CD14-positive monocyte (primary cell): Measurements from ENCODE around the gene CDH18. TPM values are rescaled to one million over a fixed set of nuclear protein-coding genes. Genes with fewer than 3 reads are reported as not detected.

Source experiments
- DNase-seq, 3 donors: peaks; one replicate each; pipeline ENCODE4 v3.0.0-alpha.2; 2011 to 2022
- H2AFZ ChIP-seq: 2 replicates; pipeline ENCODE4 v1.6.0; 2012; ENCODE audit warnings: mild to moderate bottlenecking, low read depth, low read length, inconsistent platforms; ENCODE audit not compliant: insufficient read depth, poor library complexity, severe bottlenecking
- H3K27ac ChIP-seq, 2 donors: 1 replicate in 1 of 2; 2 replicates in 1 of 2; pipeline ENCODE4 v1.5.1; 2012 to 2013; ENCODE audit warnings: low read length in 2 of 2, control low read depth in 1 of 2, inconsistent platforms in 1 of 2, low read depth in 1 of 2, mild to moderate bottlenecking in 1 of 2
- H3K27me3 ChIP-seq, 2 donors: one replicate each; pipeline versions ENCODE4 v1.6.0 to v1.6.1; 2011 to 2013; ENCODE audit warnings: low read length in 2 of 2; ENCODE audit not compliant: control insufficient read depth in 2 of 2, insufficient read depth in 2 of 2
- H3K36me3 ChIP-seq, 2 donors: replicated peaks in 1 of 2; 1 replicate in 1 of 2; 2 replicates in 1 of 2; pipeline versions ENCODE4 v1.5.1 to v1.6.1; 2012 to 2013; ENCODE audit warnings: low read length in 2 of 2, control low read depth in 1 of 2, inconsistent platforms in 1 of 2, mild to moderate bottlenecking in 1 of 2; ENCODE audit not compliant: insufficient read depth in 2 of 2, control insufficient read depth in 1 of 2
- H3K4me1 ChIP-seq, 2 donors: 1 replicate in 1 of 2; 2 replicates in 1 of 2; pipeline versions ENCODE4 v1.5.1 to v1.6.1; 2012 to 2013; ENCODE audit warnings: low read length in 2 of 2, control low read depth in 1 of 2, inconsistent platforms in 1 of 2, mild to moderate bottlenecking in 1 of 2, moderate library complexity in 1 of 2; ENCODE audit not compliant: insufficient read depth in 2 of 2, control insufficient read depth in 1 of 2
- H3K4me2 ChIP-seq: replicated peaks from 2 replicates; pipeline ENCODE3; 2012; ENCODE audit warnings: low read length, moderate library complexity, mild to moderate bottlenecking; ENCODE audit not compliant: poor library complexity, severe bottlenecking; ENCODE audit errors: extremely low read depth
- H3K4me3 ChIP-seq, 3 experiments: fragments of 200-600 bp in 1 of 3; sonication (generic) in 1 of 3; replicated peaks in 1 of 3; 1 replicate in 2 of 3; 2 replicates in 1 of 3; pipeline ENCODE4 v1.5.1; 2011 to 2013; ENCODE audit warnings: low read length in 3 of 3, mild to moderate bottlenecking in 3 of 3, control low read depth in 2 of 3, low read depth in 2 of 3, inconsistent platforms in 1 of 3, moderate library complexity in 1 of 3
- H3K79me2 ChIP-seq: 2 replicates; pipeline ENCODE4 v1.6.0; 2012; ENCODE audit warnings: mild to moderate bottlenecking, control low read depth, inconsistent platforms, low read length, moderate library complexity; ENCODE audit not compliant: insufficient read depth
- H3K9ac ChIP-seq: 2 replicates; pipeline ENCODE4 v1.6.0; 2017; ENCODE audit warnings: low read length, mild to moderate bottlenecking; ENCODE audit not compliant: insufficient read depth, poor library complexity, severe bottlenecking
- H3K9me3 ChIP-seq, 2 donors: replicated peaks in 1 of 2; 1 replicate in 1 of 2; 2 replicates in 1 of 2; pipeline versions ENCODE4 v1.5.1 to v1.6.1; 2012 to 2013; ENCODE audit warnings: low read length in 2 of 2, control low read depth in 1 of 2; ENCODE audit not compliant: control insufficient read depth in 1 of 2, insufficient read depth in 1 of 2
- H4K20me1 ChIP-seq: 2 replicates; pipeline ENCODE4 v1.6.0; 2012; ENCODE audit warnings: mild to moderate bottlenecking, low read length, control low read depth, moderate library complexity; ENCODE audit not compliant: insufficient read depth
- H3K27ac Mint-ChIP-seq, 7 donors: one replicate each; pipeline ENCODE4 v1.8.0; 2020; ENCODE audit warnings: mild to moderate bottlenecking in 7 of 7, mixed read lengths in 7 of 7, moderate library complexity in 6 of 7, inconsistent platforms in 2 of 7
- H3K27me3 Mint-ChIP-seq, 3 donors: one replicate each; pipeline ENCODE4 v1.8.0; 2021 to 2022; ENCODE audit warnings: low read depth in 3 of 3, mild to moderate bottlenecking in 3 of 3, mixed read lengths in 3 of 3, moderate library complexity in 3 of 3, inconsistent platforms in 1 of 3
- H3K36me3 Mint-ChIP-seq, 2 donors: one replicate each; pipeline ENCODE4 v1.8.0; 2020; ENCODE audit warnings: mixed read lengths in 2 of 2, inconsistent platforms in 1 of 2, mild to moderate bottlenecking in 1 of 2
- H3K4me1 Mint-ChIP-seq: one replicate; pipeline ENCODE4 v1.8.0; 2020; ENCODE audit warnings: mild to moderate bottlenecking, mixed read lengths
- H3K4me3 Mint-ChIP-seq, 2 donors: one replicate each; pipeline ENCODE4 v1.8.0; 2020; ENCODE audit warnings: mild to moderate bottlenecking in 2 of 2, mixed read lengths in 2 of 2, moderate library complexity in 1 of 2
- H3K9me3 Mint-ChIP-seq, 7 donors: one replicate each; pipeline ENCODE4 v1.8.0; 2020 to 2022; ENCODE audit warnings: mixed read lengths in 7 of 7, mild to moderate bottlenecking in 6 of 7, moderate library complexity in 6 of 7, inconsistent platforms in 2 of 7
- CTCF ChIP-seq: fragments of 200-600 bp; IDR thresholded peaks from one replicate; pipeline ENCODE4 v1.8.0; 2022; ENCODE audit warnings: antibody characterized with exemption, mild to moderate bottlenecking
- WGBS: methylation state at CpG from one replicate; pipeline ENCODE4 v1.1.5; 2013; ENCODE audit warnings: missing lambda C conversion rate; ENCODE audit not compliant: insufficient coverage; 5-methylcytosine and 5-hydroxymethylcytosine counted together
- intact Hi-C, 2 donors: fragments of 100-400 bp; cut with micrococcal nuclease; formaldehyde crosslinking; loops; one replicate each; pipeline versions ENCODE4 v1.15.0 to v1.15.1; 2023
- polyA plus RNA-seq, 3 donors: library from polyadenylated mRNA; depleted of rRNA in 1 of 3; unstranded in 2 of 3; stranded (reverse) in 1 of 3; fragments of 300-500 nt in 2 of 3; fragments of >200 nt in 1 of 3; fragmentation: Illumina TruSeq in 2 of 3; gene quantifications; 1 replicate in 2 of 3; 2 replicates in 1 of 3; pipeline ENCODE4 v1.2.3, GENCODE V29; 2012 to 2021

Gene CDH18
- polyA plus RNA-seq, 3 donors: not detected

GRCh38 chr5:19701731-19702130, 286.3 kb downstream of the CDH18 start:
- H3K36me3 Mint-ChIP-seq: no peaks in the 10 kb centered on the region
- H3K4me1 ChIP-seq: no peaks in the 10 kb centered on the region
- DNase-seq: no peak
- H3K9me3 ChIP-seq: peaks cover 14 to 15% of the 10 kb centered on the region in 2 donors
- H3K4me3 Mint-ChIP-seq: no peak overlapping the region
- H3K9ac ChIP-seq: no peak overlapping the region
- H3K36me3 ChIP-seq: no peaks in the 10 kb centered on the region
- no peak overlapping the region for H3K4me2 ChIP-seq
- no peaks in the 10 kb centered on the region for H3K27me3 ChIP-seq
- TF ChIP-seq CTCF: no peak
- H3K9me3 Mint-ChIP-seq: peaks cover 2 to 12% (median 4%) of the 10 kb centered on the region in 7 donors
- H3K27ac Mint-ChIP-seq: peak overlapping the region in 1 of 7 donors; percentile 60
- 94% methylated on average over 2 of the region's 5 CpGs for WGBS
- H4K20me1 ChIP-seq: no peaks in the 10 kb centered on the region
- H3K4me3 ChIP-seq: no peak overlapping the region
- H3K27me3 Mint-ChIP-seq: no peaks in the 10 kb centered on the region
- no peak overlapping the region for H3K27ac ChIP-seq
- no peak overlapping the region for H2AFZ ChIP-seq
- intact Hi-C loops: no loop called here
- H3K4me1 Mint-ChIP-seq: no peaks in the 10 kb centered on the region
- no peaks in the 10 kb centered on the region for H3K79me2 ChIP-seq

- Histone ChIP-seq H3K27ac (no peak overlapping the region), H4K20me1 (no peaks in the 10 kb centered on the region), H3K27me3 (no peaks in the 10 kb centered on the region), H2AFZ (no peak overlapping the region), H3K9ac (no peak overlapping the region), H3K4me2 (no peak overlapping the region), H3K79me2 (no peaks in the 10 kb centered on the region), H3K36me3 (no peaks in the 10 kb centered on the region), H3K4me3 (no peak overlapping the region), H3K4me1 (no peaks in the 10 kb centered on the region), H3K9me3 (peaks cover 0 to 3% of the 10 kb centered on the region in 2 donors)
- Mint-ChIP-seq H3K36me3 (no peaks in the 10 kb centered on the region), H3K27me3 (peaks cover 0 to 2% (median 0%) of the 10 kb centered on the region in 3 donors), H3K9me3 (peaks cover 0 to 8% (median 1%) of the 10 kb centered on the region in 7 donors), H3K4me3 (no peak overlapping the region), H3K27ac (no peak overlapping the region), H3K4me1 (no peaks in the 10 kb centered on the region)
- 43% methylated on average over 1 of the region's 4 CpGs for whole genome bisulfite sequencing
- DNase-seq: no peak
- intact Hi-C loops: no loop called here
- TF ChIP-seq CTCF: no peak
Measured at GRCh38 chr5:19694949-19695611, 292.9 kb downstream of the CDH18 start.
